Left lung (tissue), 10 donors: ENCODE results near the gene FGF9. TPM values are rescaled to one million over a fixed set of nuclear protein-coding genes. Genes with fewer than 3 reads are reported as not detected.

ENCODE experiments used
- ATAC-seq: fragments of 200-7000 bp; cut with Tn5 transposase; one replicate; pipeline ENCODE4 v1.9.1; 2020; ENCODE audit warnings: moderate library complexity
- DNase-seq, 4 donors: peaks; one replicate each; pipeline ENCODE4 v3.0.0-alpha.2; 2013 to 2020
- H3K27ac ChIP-seq, 2 donors: fragments of 200-600 bp; sonication (generic) in 1 of 2; one replicate each; pipeline versions ENCODE4 v1.5.0 to v1.8.0; 2020 to 2021
- H3K27me3 ChIP-seq, 2 donors: fragments of 200-600 bp; sonication (generic) in 1 of 2; one replicate each; pipeline versions ENCODE4 v1.5.0 to v1.8.0; 2020 to 2021
- H3K36me3 ChIP-seq, 2 donors: fragments of 200-600 bp; sonication (generic) in 1 of 2; one replicate each; pipeline versions ENCODE4 v1.5.0 to v1.8.0; 2020 to 2021
- H3K4me1 ChIP-seq, 2 donors: fragments of 200-600 bp; one replicate each; pipeline ENCODE4 v1.8.0; 2021
- H3K4me3 ChIP-seq, 2 donors: fragments of 200-600 bp; sonication (generic) in 1 of 2; one replicate each; pipeline versions ENCODE4 v1.5.0 to v1.8.0; 2020 to 2021; ENCODE audit warnings: mild to moderate bottlenecking in 1 of 2
- H3K9me3 ChIP-seq, 2 donors: fragments of 200-600 bp; sonication (generic) in 1 of 2; one replicate each; pipeline versions ENCODE4 v1.5.0 to v1.8.0; 2020 to 2021
- intact Hi-C, 2 donors: fragments of 100-400 bp; cut with DNase I; formaldehyde crosslinking; loops; one replicate each; pipeline versions ENCODE4 v1.11.2 to v1.14.2; 2022
- polyA plus RNA-seq, 6 donors: library from polyadenylated mRNA; unstranded; fragments of 120-200 nt; gene quantifications; one replicate each; pipeline ENCODE4 v1.2.1, GENCODE V29; 2013; ENCODE audit not compliant: insufficient read length in 6 of 6
- total RNA-seq, 2 donors: library from RNA; stranded (reverse); fragmentation: NEBNext Ultra II Directional; extraction: Animal tissue kit (Norgen Biotek cat#: 25700); gene quantifications; one replicate each; pipeline ENCODE4 v1.2.1, GENCODE V29; 2021
- TF ChIP-seq, protein P1 (sequence below), 2 donors: fragments of 200-600 bp; sonication (generic) in 1 of 2; IDR thresholded peaks; one replicate each; pipeline versions ENCODE4 v1.5.0 to v1.8.0; 2021; ENCODE audit warnings: antibody characterized with exemption in 2 of 2
- donor health status: DM: no; HTN: yes; CAD: no.
- donor health status: DM: no; HTN: no; CAD: no.

Gene FGF9
- total and polyA plus RNA-seq, 8 donors = 1.6 to 35.3 (median 20.0) TPM

DNA sequence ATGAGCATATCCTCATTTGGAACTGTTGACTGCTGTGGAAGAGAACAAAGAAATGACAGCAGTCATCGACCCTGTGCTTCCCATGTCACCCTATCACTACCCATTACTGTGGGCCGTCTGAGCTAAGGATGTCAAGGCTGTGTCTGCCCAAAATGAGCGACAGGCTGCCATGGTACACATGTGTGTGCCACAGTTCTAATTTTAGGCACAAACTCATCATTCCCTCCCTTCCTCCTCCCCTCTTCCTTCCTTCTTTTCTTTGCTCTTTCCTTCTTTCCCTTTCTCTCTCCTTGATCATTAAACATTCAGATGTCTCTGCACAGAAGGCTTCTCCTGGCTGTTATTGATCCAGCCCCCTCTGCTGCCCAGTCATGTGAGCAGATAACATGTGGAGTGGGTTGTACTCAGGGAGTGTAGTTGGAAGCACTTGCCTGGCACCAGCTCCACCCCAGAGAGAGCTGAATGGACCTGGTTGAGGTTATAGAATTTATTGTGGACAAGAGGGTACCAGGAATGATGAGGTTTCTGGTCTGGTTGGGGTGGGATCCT, 6.3 kb downstream of the FGF9 start:
- Histone ChIP-seq H3K4me3 (no peak overlapping the region), H3K27me3 (peaks cover 26 to 72% of the 10 kb centered on the region in 2 donors), H3K27ac (no peak overlapping the region), H3K4me1 (peaks cover 11 to 35% of the 10 kb centered on the region in 2 donors), H3K36me3 (no peaks in the 10 kb centered on the region), H3K9me3 (no peaks in the 10 kb centered on the region)
- TF ChIP-seq, protein P1, sequence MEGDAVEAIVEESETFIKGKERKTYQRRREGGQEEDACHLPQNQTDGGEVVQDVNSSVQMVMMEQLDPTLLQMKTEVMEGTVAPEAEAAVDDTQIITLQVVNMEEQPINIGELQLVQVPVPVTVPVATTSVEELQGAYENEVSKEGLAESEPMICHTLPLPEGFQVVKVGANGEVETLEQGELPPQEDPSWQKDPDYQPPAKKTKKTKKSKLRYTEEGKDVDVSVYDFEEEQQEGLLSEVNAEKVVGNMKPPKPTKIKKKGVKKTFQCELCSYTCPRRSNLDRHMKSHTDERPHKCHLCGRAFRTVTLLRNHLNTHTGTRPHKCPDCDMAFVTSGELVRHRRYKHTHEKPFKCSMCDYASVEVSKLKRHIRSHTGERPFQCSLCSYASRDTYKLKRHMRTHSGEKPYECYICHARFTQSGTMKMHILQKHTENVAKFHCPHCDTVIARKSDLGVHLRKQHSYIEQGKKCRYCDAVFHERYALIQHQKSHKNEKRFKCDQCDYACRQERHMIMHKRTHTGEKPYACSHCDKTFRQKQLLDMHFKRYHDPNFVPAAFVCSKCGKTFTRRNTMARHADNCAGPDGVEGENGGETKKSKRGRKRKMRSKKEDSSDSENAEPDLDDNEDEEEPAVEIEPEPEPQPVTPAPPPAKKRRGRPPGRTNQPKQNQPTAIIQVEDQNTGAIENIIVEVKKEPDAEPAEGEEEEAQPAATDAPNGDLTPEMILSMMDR (IDR thresholded peaks at IDR 0.05) = no peak
- no peak for ATAC-seq
- intact Hi-C loops = no loop called here
- DNase-seq = no peak

GRCh38 chr13:21683034-21683733, 12.3 kb downstream of the FGF9 start:
- Histone ChIP-seq H3K27me3 (peaks cover 0 to 18% of the 10 kb centered on the region in 2 donors), H3K36me3 (no peaks in the 10 kb centered on the region), H3K9me3 (no peaks in the 10 kb centered on the region), H3K4me3 (no peak overlapping the region), H3K27ac (no peak overlapping the region), H3K4me1 (no peaks in the 10 kb centered on the region)
- DNase-seq (no peak), ATAC-seq (peak; percentile 33)
- TF ChIP-seq, protein P1 (IDR thresholded peaks at IDR 0.05) = no peak
- intact Hi-C loops = no loop called here

GRCh38 chr13:21684576-21684975, 13.7 kb downstream of the FGF9 start:
- intact Hi-C loops = no loop called here
- no peaks in the 10 kb centered on the region for H3K9me3 ChIP-seq
- no peak for ATAC-seq
- TF ChIP-seq, protein P1 (IDR thresholded peaks at IDR 0.05) = no peak
- no peak for DNase-seq
- peaks cover 0 to 7% of the 10 kb centered on the region in 2 donors for H3K27me3 ChIP-seq
- H3K4me3 ChIP-seq = no peak overlapping the region
- H3K27ac ChIP-seq = no peak overlapping the region
- no peaks in the 10 kb centered on the region for H3K36me3 ChIP-seq
- no peaks in the 10 kb centered on the region for H3K4me1 ChIP-seq

DNA sequence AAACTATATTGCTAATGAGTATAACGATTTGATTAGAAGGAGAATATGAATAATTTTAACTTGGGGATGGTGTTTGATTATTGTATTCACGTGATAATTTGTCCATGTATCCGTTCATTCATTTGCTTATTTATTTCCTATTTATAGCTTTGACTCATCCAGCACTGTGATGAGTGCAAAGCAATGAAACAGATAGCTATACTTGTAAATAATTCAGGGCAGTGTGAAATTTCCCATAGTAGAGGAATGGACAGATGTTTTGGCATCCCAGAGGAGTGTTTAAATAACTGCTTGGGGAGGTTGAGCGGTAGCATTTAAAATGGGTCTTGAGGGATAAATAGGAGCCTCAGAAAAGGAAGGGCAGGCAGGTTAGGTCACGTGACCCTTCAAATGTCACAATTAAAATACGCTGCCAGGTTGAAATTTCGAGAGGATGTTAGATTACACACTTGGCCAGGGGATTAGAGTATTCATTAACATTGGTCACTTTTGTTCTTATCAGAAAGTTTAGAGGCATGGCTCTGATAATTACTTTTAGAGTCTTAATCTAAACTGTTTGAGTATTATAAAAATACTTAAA, 14.7 kb downstream of the FGF9 start:
- TF ChIP-seq, protein P1 (IDR thresholded peaks at IDR 0.05) = no peak
- intact Hi-C loops = no loop called here
- Histone ChIP-seq H3K4me3 (no peak overlapping the region), H3K27ac (no peak overlapping the region), H3K4me1 (no peaks in the 10 kb centered on the region), H3K9me3 (no peaks in the 10 kb centered on the region), H3K27me3 (peaks cover 0 to 7% of the 10 kb centered on the region in 2 donors), H3K36me3 (no peaks in the 10 kb centered on the region)
- no peak for DNase-seq
- no peak for ATAC-seq

DNA sequence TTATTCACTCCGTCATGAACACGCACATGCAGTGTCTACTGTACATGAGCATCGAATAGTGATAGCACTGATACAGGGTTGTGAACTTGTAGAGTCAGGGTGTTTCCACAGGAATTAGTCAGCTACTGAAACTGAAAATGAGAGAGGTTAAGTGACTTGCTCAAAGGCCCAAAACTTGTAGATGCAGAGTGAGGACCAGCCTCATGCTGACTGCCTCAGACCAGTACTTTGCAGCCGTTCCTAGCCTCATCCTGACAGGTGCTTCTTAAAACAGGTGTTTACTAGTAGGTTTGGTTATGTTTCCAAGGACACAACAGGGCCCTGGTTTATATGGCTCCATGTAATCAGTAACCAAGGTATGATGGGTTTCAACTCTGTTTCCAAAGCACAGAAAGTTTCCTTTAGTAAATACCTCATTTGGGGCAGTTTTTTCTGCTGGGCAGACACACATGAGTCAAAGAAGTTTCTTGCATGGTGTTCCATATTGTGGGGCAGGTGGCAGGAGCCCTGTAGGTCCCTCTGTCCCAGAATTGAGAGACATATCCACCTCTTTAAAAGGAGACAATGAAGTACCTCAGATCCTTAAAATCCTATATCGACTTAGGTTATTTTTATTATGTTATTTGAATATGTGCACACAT, 16.0 kb downstream of the FGF9 start:
- Histone ChIP-seq H3K4me1 (no peaks in the 10 kb centered on the region), H3K36me3 (no peaks in the 10 kb centered on the region), H3K27ac (no peak overlapping the region), H3K4me3 (no peak overlapping the region), H3K9me3 (no peaks in the 10 kb centered on the region), H3K27me3 (peaks cover 0 to 7% of the 10 kb centered on the region in 2 donors)
- intact Hi-C loops = no loop called here
- DNase-seq = no peak
- no peak for ATAC-seq
- TF ChIP-seq, protein P1 (IDR thresholded peaks at IDR 0.05) = no peak
